Stimulated activated CD4-positive, alpha-beta T cell treated with anti-CD3 and anti-CD28 coated beads, Interleukin-1b, Interleukin-23, amount 100 ng/mL, for 4 hours (primary cell): Measurements from ENCODE around the gene ATXN1L.
"Not testable (repeated sequence)": the region's sequence is repeated elsewhere in the genome, so short reads cannot be mapped to it uniquely, and the experiment has no call there.

Experiments
- DNase-seq, 2 donors: peaks; one replicate each; pipeline ENCODE4 v3.0.0-alpha.2; 2020; ENCODE audit warnings: low read depth in 2 of 2

The ATXN1L gene

GRCh38 chr16:71894229-71894920 is 48.6 kb downstream of the ATXN1L start:
- no peak for DNase-seq

DNA sequence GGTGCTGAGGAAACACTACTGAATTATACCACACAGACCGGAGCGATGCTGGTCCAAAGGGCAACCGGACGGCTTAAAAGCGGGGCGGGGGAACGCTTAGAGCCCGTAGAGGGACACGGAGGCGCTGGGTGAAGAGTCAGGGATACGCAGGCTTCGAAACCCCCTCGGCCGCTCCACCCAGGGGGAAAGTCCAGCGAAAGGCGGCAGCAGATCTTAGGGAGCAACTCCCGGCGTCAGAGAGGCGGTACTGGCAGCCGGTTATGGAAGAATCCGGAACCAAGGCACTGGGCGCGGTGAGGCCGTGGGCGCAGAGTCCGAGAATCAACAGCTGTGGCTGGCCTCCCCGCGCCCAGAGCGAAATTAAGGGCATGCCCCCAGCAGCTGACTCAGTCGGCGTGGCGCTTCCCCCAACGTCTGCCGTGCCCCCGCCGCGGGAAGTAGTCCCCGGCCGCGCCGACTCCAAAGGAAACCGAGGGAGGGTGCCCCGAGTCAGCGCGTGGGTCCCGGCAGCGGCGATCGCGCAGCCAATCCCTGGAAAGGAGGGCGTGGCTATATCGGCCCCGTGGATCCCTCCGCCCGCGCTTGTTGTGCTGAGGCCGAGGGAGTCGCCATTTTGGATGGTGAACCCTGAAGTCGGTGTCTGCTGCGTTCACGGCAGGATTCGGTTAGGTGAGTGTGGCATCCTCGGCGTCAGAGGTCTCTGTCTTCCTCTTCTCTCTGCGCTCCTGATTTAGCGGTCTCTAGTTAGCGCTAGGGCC is 49.3 kb downstream of the ATXN1L start, which contains the start of gene IST1:
Gene IST1 (plus strand): TSS at position 611 of the 758 bp plus-strand sequence. CDS start 20,110 bp downstream, outside the sequence.
- peak; percentile 94 to 97 for DNase-seq

DNA sequence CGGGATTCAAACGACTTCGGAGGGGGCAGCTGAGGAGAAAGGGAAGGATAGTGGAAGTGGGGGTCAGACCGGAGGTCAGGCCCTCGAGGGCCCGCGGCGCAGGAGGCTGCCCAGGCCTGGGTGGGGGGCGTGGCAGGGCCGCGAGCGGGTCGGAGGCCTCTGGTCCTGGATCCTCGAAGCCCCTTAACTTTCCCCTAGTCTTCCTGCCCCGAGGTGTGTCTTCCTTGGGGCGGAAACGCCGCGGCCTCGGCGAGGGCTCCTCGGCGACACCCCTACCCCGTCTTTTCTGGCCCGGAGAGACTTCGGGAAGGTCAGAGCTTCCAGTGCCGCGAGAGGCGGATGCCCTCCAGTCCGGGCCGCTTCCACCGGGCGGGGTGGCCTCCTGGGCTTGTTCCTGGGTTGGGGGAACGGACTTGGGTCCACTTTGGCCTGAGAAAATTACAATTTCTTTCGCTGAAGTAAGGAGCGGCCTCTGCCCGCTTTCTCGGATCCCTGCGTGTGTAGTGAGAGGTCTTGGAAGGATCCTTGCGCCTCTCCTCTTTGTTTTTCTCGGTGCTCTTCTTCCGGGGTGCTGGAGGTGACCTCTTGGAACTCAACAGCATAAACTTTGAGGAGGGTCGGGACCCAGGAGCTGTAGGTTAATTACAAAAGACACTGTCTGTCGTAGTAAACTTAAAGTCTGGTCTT is 50.0 kb downstream of the ATXN1L start:
- peak in 1 of 2 donors; percentile 12 for DNase-seq

GRCh38 chr16:71896764-71897368 is 51.1 kb downstream of the ATXN1L start:
- no peak for DNase-seq

DNA sequence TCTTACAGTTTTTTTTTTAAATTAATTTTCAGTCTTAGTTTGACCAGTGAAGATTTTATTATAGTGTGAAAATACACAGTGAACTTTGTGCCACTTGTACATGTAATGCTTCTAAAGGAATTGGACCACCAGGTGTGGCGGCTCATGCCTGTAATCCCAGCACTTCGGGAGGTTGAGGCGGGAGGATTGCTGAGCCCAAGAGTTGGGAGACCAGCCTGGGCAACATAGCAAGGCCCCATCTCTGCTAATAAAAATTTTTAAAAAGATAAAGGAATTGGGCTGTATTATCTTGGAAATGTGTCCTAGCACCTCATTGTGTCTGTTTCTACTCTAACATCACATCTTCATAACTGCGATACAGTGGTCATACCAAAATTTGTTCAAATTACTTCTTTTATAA is 53.4 kb downstream of the ATXN1L start:
- DNase-seq: no peak

DNA sequence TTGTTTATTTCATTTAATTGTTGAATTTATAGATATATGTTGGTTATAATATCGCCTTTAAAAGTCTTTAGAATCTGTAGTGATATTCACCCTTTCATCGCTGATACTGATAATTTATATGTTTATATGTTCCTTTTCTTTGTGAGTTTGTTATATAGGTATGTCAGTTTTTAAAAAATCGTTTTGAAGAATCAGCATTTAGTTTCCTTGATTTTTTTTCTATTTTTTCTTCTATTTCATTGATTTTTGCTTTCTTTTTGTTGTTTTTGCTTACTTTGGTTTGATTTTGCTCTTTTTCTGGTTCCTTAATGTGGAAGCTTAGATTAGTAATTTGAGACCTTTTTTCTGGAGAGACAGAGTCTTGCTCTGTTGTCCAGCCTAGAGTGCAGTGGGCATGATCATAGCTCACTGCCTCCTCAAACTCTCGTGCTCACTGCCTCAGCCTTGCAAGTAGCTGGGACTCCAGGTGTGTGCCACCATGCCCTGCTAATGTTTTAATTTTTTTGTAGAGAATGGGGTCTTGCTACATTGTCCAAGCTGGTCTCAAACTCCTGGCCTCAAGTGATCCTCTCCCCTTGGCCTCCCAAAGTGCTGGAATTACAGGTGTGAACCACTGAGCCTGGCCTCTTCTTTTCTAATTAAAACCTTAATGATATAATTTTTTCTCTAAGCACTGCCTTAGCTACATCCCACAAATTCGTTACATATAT is 57.0 kb downstream of the ATXN1L start:
- DNase-seq: no peak

DNA sequence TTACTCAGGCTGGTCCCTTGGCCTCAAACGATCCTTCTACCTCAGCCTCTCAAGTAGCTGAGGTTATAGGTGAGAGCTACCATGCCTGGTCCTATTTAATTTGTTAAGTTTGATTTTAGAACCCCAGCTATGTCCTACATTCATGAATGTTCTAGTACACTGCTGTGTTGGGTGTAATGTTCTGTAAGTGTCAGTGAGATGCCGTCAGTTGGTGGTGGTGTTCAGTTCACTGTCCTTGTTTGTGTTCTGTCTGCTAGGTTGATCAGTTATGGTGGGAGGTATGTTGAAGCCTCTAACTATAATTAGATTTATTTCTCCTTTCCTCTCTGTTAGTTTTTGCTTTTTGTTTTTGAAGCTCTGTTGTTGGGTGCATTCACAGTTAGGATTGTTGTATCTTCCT is 57.8 kb downstream of the ATXN1L start:
- no peak for DNase-seq

DNA sequence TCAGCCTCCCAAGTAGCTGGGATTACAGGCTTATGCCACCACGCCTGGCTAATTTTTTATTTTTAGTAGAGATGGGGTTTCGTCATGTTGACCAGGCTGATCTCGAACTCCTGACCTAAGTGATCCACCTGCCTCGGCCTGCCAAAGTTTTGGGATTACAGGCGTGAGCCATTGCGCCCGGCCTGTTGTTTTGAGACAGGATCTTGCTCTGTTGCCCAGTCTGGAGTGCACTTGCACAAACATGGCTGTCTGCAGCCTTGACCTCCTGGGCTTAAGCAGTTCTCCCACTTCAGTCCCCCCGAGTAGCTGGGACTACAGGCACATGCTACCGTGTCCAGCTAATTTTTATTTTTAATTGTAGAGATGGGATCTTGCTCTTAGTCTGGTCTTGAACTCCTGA is 58.5 kb downstream of the ATXN1L start:
- no peak for DNase-seq

GRCh38 chr16:71905765-71906164 is 60.0 kb downstream of the ATXN1L start:
- DNase-seq: not testable (repeated sequence)
